ENCODE measurements around the gene IL17RE. TPM values are rescaled to one million over a fixed set of nuclear protein-coding genes. Genes with fewer than 3 reads are reported as not detected.

IL17RE gene
- total and polyA plus RNA-seq, 5 donors from 2014 or later: 0.31 to 4.3 (median 0.33) TPM; not detected in 1

GRCh38 chr3:9948586-9948985 is 45.9 kb downstream of the IL17RE start:
- no peak overlapping the region for H3K4me3 Mint-ChIP-seq
- no peak for ATAC-seq (ENCODE audit: low read depth in 2 of 2)
- H3K27me3 ChIP-seq (ENCODE audit: control insufficient read depth, insufficient read depth, low read length): no peaks in the 10 kb centered on the region
- H3K4me1 Mint-ChIP-seq: peaks cover 0 to 25% (median 13%) of the 10 kb centered on the region in 4 donors
- H3K36me3 Mint-ChIP-seq: no peaks in the 10 kb centered on the region
- no peak overlapping the region for H3K27ac Mint-ChIP-seq
- H3K4me3 ChIP-seq (ENCODE audit: low read depth, low read length): no peak overlapping the region
- H3K9me3 ChIP-seq (ENCODE audit: control insufficient read depth in 2 of 2, low read length in 2 of 2): no peaks in the 10 kb centered on the region
- H3K27ac ChIP-seq (ENCODE audit: insufficient read depth, low read length, poor library complexity, severe bottlenecking): no peak overlapping the region
- no peaks in the 10 kb centered on the region for H3K36me3 ChIP-seq (ENCODE audit: control insufficient read depth, insufficient read depth, low read length)
- H3K27me3 Mint-ChIP-seq: peaks cover 6% of the 10 kb centered on the region
- no peaks in the 10 kb centered on the region for H3K9me3 Mint-ChIP-seq
- no peak for DNase-seq
- peaks cover 12% of the 10 kb centered on the region for H3K4me1 ChIP-seq (ENCODE audit: control insufficient read depth, insufficient read depth, low read length, poor library complexity, severe bottlenecking)

DNA sequence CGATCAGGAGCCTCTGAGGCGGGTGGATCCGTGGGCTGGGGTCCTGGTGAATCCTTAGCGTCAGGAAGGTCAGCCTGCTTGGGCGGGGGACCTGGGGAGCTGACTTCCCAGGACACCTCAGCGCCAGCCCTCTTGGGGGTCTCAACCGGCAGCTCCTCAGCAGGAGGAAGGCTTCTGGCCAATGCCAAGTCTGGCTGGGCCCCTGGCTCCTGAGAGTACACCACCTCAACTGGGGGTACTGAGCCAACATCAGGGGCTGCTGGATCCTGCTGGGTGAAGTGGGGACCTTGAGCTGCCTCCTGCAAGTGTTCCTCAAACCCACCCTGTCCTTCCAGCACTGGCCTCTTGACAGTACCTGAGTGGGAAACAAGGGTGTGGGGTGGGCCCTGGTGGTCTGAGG is 46.5 kb downstream of the IL17RE start:
- Histone ChIP-seq H3K4me1 (ENCODE audit: control insufficient read depth, insufficient read depth, low read length, poor library complexity, severe bottlenecking) (peaks cover 12% of the 10 kb centered on the region), H3K27me3 (ENCODE audit: control insufficient read depth, insufficient read depth, low read length) (no peaks in the 10 kb centered on the region), H3K27ac (ENCODE audit: insufficient read depth, low read length, poor library complexity, severe bottlenecking) (no peak overlapping the region), H3K9me3 (ENCODE audit: control insufficient read depth in 2 of 2, low read length in 2 of 2) (no peaks in the 10 kb centered on the region), H3K36me3 (ENCODE audit: control insufficient read depth, insufficient read depth, low read length) (no peaks in the 10 kb centered on the region), H3K4me3 (ENCODE audit: low read depth, low read length) (no peak overlapping the region)
- Mint-ChIP-seq H3K9me3 (no peaks in the 10 kb centered on the region), H3K4me1 (peaks cover 0 to 25% (median 13%) of the 10 kb centered on the region in 4 donors), H3K36me3 (no peaks in the 10 kb centered on the region), H3K27ac (no peak overlapping the region), H3K4me3 (no peak overlapping the region), H3K27me3 (peaks cover 6% of the 10 kb centered on the region)
- ATAC-seq (ENCODE audit: low read depth in 2 of 2): no peak
- DNase-seq: no peak

- H3K27ac Mint-ChIP-seq: peak overlapping the region in 1 of 3 donors; percentile 69
- no peak for ATAC-seq (ENCODE audit: low read depth in 2 of 2)
- no peaks in the 10 kb centered on the region for H3K36me3 Mint-ChIP-seq
- H3K36me3 ChIP-seq (ENCODE audit: control insufficient read depth, insufficient read depth, low read length): no peaks in the 10 kb centered on the region
- no peak for DNase-seq
- no peaks in the 10 kb centered on the region for H3K9me3 ChIP-seq (ENCODE audit: control insufficient read depth in 2 of 2, low read length in 2 of 2)
- H3K4me3 ChIP-seq (ENCODE audit: low read depth, low read length): no peak overlapping the region
- no peaks in the 10 kb centered on the region for H3K27me3 ChIP-seq (ENCODE audit: control insufficient read depth, insufficient read depth, low read length)
- H3K4me3 Mint-ChIP-seq: no peak overlapping the region
- peaks cover 12% of the 10 kb centered on the region for H3K4me1 ChIP-seq (ENCODE audit: control insufficient read depth, insufficient read depth, low read length, poor library complexity, severe bottlenecking)
- no peak overlapping the region for H3K27ac ChIP-seq (ENCODE audit: insufficient read depth, low read length, poor library complexity, severe bottlenecking)
- peaks cover 0 to 25% (median 13%) of the 10 kb centered on the region in 4 donors for H3K4me1 Mint-ChIP-seq
- H3K9me3 Mint-ChIP-seq: no peaks in the 10 kb centered on the region
- H3K27me3 Mint-ChIP-seq: peaks cover 6% of the 10 kb centered on the region
These were observed 47.0 kb downstream of the IL17RE start for GRCh38 chr3:9949626-9950025.

DNA sequence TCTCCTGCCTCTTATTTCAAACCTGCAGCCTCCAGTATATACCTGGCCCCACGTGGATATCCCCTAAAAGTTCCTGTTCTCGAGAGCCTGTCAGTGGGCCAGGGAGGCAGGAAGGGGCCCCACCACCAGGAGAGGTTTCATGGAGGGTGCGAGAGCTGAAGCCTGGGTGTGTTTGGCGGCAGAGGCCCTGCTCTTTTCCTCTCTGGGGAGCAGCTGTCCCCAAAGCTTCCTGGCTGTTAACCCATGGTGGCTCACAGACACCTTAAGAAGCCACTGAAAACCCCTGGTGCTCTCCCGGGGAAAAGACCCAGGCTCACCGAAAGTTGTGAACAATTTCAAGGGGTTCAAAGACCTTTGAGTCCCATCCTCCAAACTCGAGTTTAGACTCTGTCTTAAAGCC is 48.5 kb downstream of the IL17RE start:
- Histone ChIP-seq H3K36me3 (ENCODE audit: control insufficient read depth, insufficient read depth, low read length) (no peaks in the 10 kb centered on the region), H3K9me3 (ENCODE audit: control insufficient read depth in 2 of 2, low read length in 2 of 2) (no peaks in the 10 kb centered on the region), H3K4me3 (ENCODE audit: low read depth, low read length) (peak overlapping the region; percentile 67), H3K4me1 (ENCODE audit: control insufficient read depth, insufficient read depth, low read length, poor library complexity, severe bottlenecking) (peaks cover 12% of the 10 kb centered on the region), H3K27me3 (ENCODE audit: control insufficient read depth, insufficient read depth, low read length) (no peaks in the 10 kb centered on the region), H3K27ac (ENCODE audit: insufficient read depth, low read length, poor library complexity, severe bottlenecking) (no peak overlapping the region)
- Mint-ChIP-seq H3K36me3 (no peaks in the 10 kb centered on the region), H3K4me1 (peaks cover 0 to 19% (median 10%) of the 10 kb centered on the region in 4 donors), H3K4me3 (peak overlapping the region; percentile 86 to 94 (median 92)), H3K9me3 (no peaks in the 10 kb centered on the region), H3K27ac (peak overlapping the region; percentile 49 to 78 (median 56)), H3K27me3 (no peaks in the 10 kb centered on the region)
- peak in 1 of 3 donors; percentile 8 for DNase-seq
- ATAC-seq (ENCODE audit: low read depth in 2 of 2): no peak

GRCh38 chr3:9951598-9951961 is 48.9 kb downstream of the IL17RE start:
- Histone ChIP-seq H3K4me3 (ENCODE audit: low read depth, low read length) (peak overlapping the region; percentile 67), H3K27me3 (ENCODE audit: control insufficient read depth, insufficient read depth, low read length) (no peaks in the 10 kb centered on the region)
- no peaks in the 10 kb centered on the region for H3K36me3 Mint-ChIP-seq

DNA sequence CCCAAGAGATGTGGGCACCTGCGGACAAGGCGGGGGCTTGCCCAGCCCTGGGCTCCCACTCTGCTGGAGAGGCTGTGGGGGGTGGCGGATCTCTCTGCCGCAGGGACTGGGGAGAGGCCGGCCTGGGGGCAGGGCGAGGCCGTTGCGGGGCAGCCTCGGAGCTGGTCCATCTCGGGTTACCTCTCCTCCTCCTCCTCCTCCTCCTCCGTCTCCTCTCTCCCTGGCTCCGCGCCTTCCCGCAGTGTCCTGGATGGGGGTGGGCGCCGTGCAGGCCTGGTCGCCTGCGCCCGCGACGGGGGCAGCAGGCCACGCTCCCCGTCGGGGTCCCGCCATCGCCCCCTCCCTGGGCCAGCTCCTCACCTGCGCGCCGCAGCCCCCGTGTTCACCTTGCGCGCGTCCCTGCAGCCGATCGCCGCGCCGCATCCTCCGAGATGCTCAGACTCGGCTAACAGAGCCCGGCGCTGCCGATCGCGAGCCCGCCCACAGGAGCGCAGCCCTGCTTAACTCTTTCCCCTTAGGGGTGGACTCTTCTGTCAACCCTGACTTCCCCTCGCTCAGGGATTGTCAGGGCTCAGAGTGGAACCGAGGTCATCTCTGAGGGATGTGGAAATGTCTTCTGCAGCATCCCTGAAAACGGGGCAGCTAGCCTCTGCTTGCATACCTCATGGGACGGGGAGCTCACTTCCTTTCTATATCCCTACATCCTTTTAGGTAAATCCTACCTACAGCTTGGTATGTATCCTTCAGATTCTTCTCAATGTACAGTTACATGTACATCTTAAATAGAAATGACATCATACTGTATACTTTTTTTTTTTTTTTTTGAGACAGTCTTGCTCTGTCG is 49.5 kb downstream of the IL17RE start, which contains the start of gene PRRT3:
TSS of gene PRRT3 (minus strand) at position 447 of the 844 bp plus-strand sequence. CDS start 2,293 bp downstream, outside the sequence.
- Mint-ChIP-seq H3K9me3 (no peaks in the 10 kb centered on the region), H3K27me3 (no peaks in the 10 kb centered on the region), H3K4me1 (peaks cover 0 to 18% (median 11%) of the 10 kb centered on the region in 4 donors), H3K4me3 (peak within 1 kb of the TSS; percentile 86 to 94 (median 93)), H3K27ac (peak within 1 kb of the TSS; percentile 49 to 78 (median 56)), H3K36me3 (no peaks in the 10 kb centered on the region)
- no peaks in the 10 kb centered on the region for H3K9me3 ChIP-seq (ENCODE audit: control insufficient read depth in 2 of 2, low read length in 2 of 2)
- ATAC-seq (ENCODE audit: low read depth in 2 of 2) (peak; percentile 86 to 87), DNase-seq (peak; percentile 20 to 74 (median 57))
- H3K27me3 ChIP-seq (ENCODE audit: control insufficient read depth, insufficient read depth, low read length): no peaks in the 10 kb centered on the region
- H3K27ac ChIP-seq (ENCODE audit: insufficient read depth, low read length, poor library complexity, severe bottlenecking): no peak within 1 kb of the TSS
- H3K4me1 ChIP-seq (ENCODE audit: control insufficient read depth, insufficient read depth, low read length, poor library complexity, severe bottlenecking): peaks cover 12% of the 10 kb centered on the region
- peak within 1 kb of the TSS; percentile 69 for H3K4me3 ChIP-seq (ENCODE audit: low read depth, low read length)
- H3K36me3 ChIP-seq (ENCODE audit: control insufficient read depth, insufficient read depth, low read length): no peaks in the 10 kb centered on the region

More at GRCh38 chr3:9951598-9951961, 48.9 kb downstream of the IL17RE start:
- H3K36me3 ChIP-seq (ENCODE audit: control insufficient read depth, insufficient read depth, low read length): no peaks in the 10 kb centered on the region
- ATAC-seq (ENCODE audit: low read depth in 2 of 2) (peak in 1 of 2 donors; percentile 6), DNase-seq (no peak)
- Mint-ChIP-seq H3K9me3 (no peaks in the 10 kb centered on the region), H3K27me3 (no peaks in the 10 kb centered on the region), H3K4me1 (peaks cover 0 to 18% (median 10%) of the 10 kb centered on the region in 4 donors), H3K27ac (peak overlapping the region in 2 of 3 donors; percentile 49 to 78), H3K4me3 (peak overlapping the region; percentile 86 to 94 (median 92))
- H3K27ac ChIP-seq (ENCODE audit: insufficient read depth, low read length, poor library complexity, severe bottlenecking): no peak overlapping the region
- peaks cover 12% of the 10 kb centered on the region for H3K4me1 ChIP-seq (ENCODE audit: control insufficient read depth, insufficient read depth, low read length, poor library complexity, severe bottlenecking)
- H3K9me3 ChIP-seq (ENCODE audit: control insufficient read depth in 2 of 2, low read length in 2 of 2): no peaks in the 10 kb centered on the region

GRCh38 chr3:9955067-9955502 is 52.4 kb downstream of the IL17RE start:
- DNase-seq (no peak), ATAC-seq (ENCODE audit: low read depth in 2 of 2) (no peak)
- H3K4me3 ChIP-seq (ENCODE audit: low read depth, low read length): no peak overlapping the region
- Mint-ChIP-seq H3K4me1 (peaks cover 0 to 18% (median 12%) of the 10 kb centered on the region in 4 donors), H3K4me3 (peak overlapping the region in 1 of 4 donors; percentile 61), H3K9me3 (no peaks in the 10 kb centered on the region), H3K27me3 (no peaks in the 10 kb centered on the region), H3K27ac (no peak overlapping the region), H3K36me3 (no peaks in the 10 kb centered on the region)
- H3K36me3 ChIP-seq (ENCODE audit: control insufficient read depth, insufficient read depth, low read length): no peaks in the 10 kb centered on the region
- H3K4me1 ChIP-seq (ENCODE audit: control insufficient read depth, insufficient read depth, low read length, poor library complexity, severe bottlenecking): peaks cover 12% of the 10 kb centered on the region
- no peaks in the 10 kb centered on the region for H3K9me3 ChIP-seq (ENCODE audit: control insufficient read depth in 2 of 2, low read length in 2 of 2)
- no peaks in the 10 kb centered on the region for H3K27me3 ChIP-seq (ENCODE audit: control insufficient read depth, insufficient read depth, low read length)
- H3K27ac ChIP-seq (ENCODE audit: insufficient read depth, low read length, poor library complexity, severe bottlenecking): no peak overlapping the region
